ENCODE measurements around the gene CRY1.

The CRY1 gene

GRCh38 chr12:106986625-106987389 is 106.5 kb downstream of the CRY1 start, which contains the start of gene MTERF2:
MTERF2 (minus strand) TSS chr12:106987146; CDS start chr12:106978714, 8,432 bp downstream.
- H3K4me3 ChIP-seq (ENCODE audit: low read depth, low read length), result peak within 1 kb of the TSS; percentile 78
- DNase-seq (ENCODE audit: low read depth), result peak; percentile 66
- TF ChIP-seq CTCF (IDR thresholded peaks at IDR 0.05; ENCODE audit: low read depth, low read length, missing control alignments), result no peak

- peak overlapping the region; percentile 78 for H3K4me3 ChIP-seq (ENCODE audit: low read depth, low read length)
- no peak for TF ChIP-seq CTCF (IDR thresholded peaks at IDR 0.05; ENCODE audit: low read depth, low read length, missing control alignments)
- no peak for DNase-seq (ENCODE audit: low read depth)
Measured at GRCh38 chr12:106986135-106986534, 107.2 kb downstream of the CRY1 start.

- no peak for DNase-seq (ENCODE audit: low read depth)
- no peak for TF ChIP-seq CTCF (IDR thresholded peaks at IDR 0.05; ENCODE audit: low read depth, low read length, missing control alignments)
- H3K4me3 ChIP-seq (ENCODE audit: low read depth, low read length), result no peak overlapping the region
Measured at GRCh38 chr12:106985479-106985878, 107.9 kb downstream of the CRY1 start.

- no peak overlapping the region for H3K4me3 ChIP-seq (ENCODE audit: low read depth, low read length)
- DNase-seq (ENCODE audit: low read depth), result no peak
- no peak for TF ChIP-seq CTCF (IDR thresholded peaks at IDR 0.05; ENCODE audit: low read depth, low read length, missing control alignments)
Measured at GRCh38 chr12:106984588-106985137, 108.7 kb downstream of the CRY1 start.

GRCh38 chr12:106982229-106982628 is 111.1 kb downstream of the CRY1 start:
- no peak for DNase-seq (ENCODE audit: low read depth)
- no peak overlapping the region for H3K4me3 ChIP-seq (ENCODE audit: low read depth, low read length)
- no peak for TF ChIP-seq CTCF (IDR thresholded peaks at IDR 0.05; ENCODE audit: low read depth, low read length, missing control alignments)

- H3K4me3 ChIP-seq (ENCODE audit: low read depth, low read length), result no peak overlapping the region
- no peak for DNase-seq (ENCODE audit: low read depth)
- TF ChIP-seq CTCF (IDR thresholded peaks at IDR 0.05; ENCODE audit: low read depth, low read length, missing control alignments), result no peak
Measured at GRCh38 chr12:106981788-106982187, 111.6 kb downstream of the CRY1 start.

Data from GM12864 (cell line).